ENCODE data around the gene INPP5E.

INPP5E gene

GRCh38 chr9:136481558-136481957, 41.9 kb upstream of the INPP5E start:
- H3K4me3 ChIP-seq (ENCODE audit: low read depth, low read length), result peak overlapping the region; percentile 92
- DNase-seq (ENCODE audit: low read depth), result no peak
- no peak for TF ChIP-seq CTCF (IDR thresholded peaks at IDR 0.05; ENCODE audit: control insufficient read depth, extremely low read depth, insufficient read depth)

GRCh38 chr9:136476369-136477150, 36.9 kb upstream of the INPP5E start:
- no peak for DNase-seq (ENCODE audit: low read depth)
- no peak for TF ChIP-seq CTCF (IDR thresholded peaks at IDR 0.05; ENCODE audit: control insufficient read depth, extremely low read depth, insufficient read depth)

GRCh38 chr9:136474974-136475865, 35.6 kb upstream of the INPP5E start:
- DNase-seq (ENCODE audit: low read depth), result no peak
- H3K4me3 ChIP-seq (ENCODE audit: low read depth, low read length), result no peak overlapping the region
- no peak for TF ChIP-seq CTCF (IDR thresholded peaks at IDR 0.05; ENCODE audit: control insufficient read depth, extremely low read depth, insufficient read depth)

More at GRCh38 chr9:136476369-136477150, 36.9 kb upstream of the INPP5E start:
- no peak overlapping the region for H3K4me3 ChIP-seq (ENCODE audit: low read depth, low read length)

- no peak for DNase-seq (ENCODE audit: low read depth)
- no peak overlapping the region for H3K4me3 ChIP-seq (ENCODE audit: low read depth, low read length)
- TF ChIP-seq CTCF (IDR thresholded peaks at IDR 0.05; ENCODE audit: control insufficient read depth, extremely low read depth, insufficient read depth), result no peak
Measured at GRCh38 chr9:136474021-136474640, 34.5 kb upstream of the INPP5E start.

GRCh38 chr9:136473354-136473721, 33.7 kb upstream of the INPP5E start:
- DNase-seq (ENCODE audit: low read depth), result no peak
- no peak overlapping the region for H3K4me3 ChIP-seq (ENCODE audit: low read depth, low read length)
- TF ChIP-seq CTCF (IDR thresholded peaks at IDR 0.05; ENCODE audit: control insufficient read depth, extremely low read depth, insufficient read depth), result no peak

GRCh38 chr9:136472640-136473353, 33.2 kb upstream of the INPP5E start:
- TF ChIP-seq CTCF (IDR thresholded peaks at IDR 0.05; ENCODE audit: control insufficient read depth, extremely low read depth, insufficient read depth), result no peak

More at GRCh38 chr9:136472640-136473353, 33.2 kb upstream of the INPP5E start:
- H3K4me3 ChIP-seq (ENCODE audit: low read depth, low read length), result no peak overlapping the region
- no peak for DNase-seq (ENCODE audit: low read depth)

Data from LNCaP clone FGC (cell line).